NB4 (cell line): ENCODE results near the gene PPFIBP2.

ENCODE experiments used
- DNase-seq: peaks from one replicate; pipeline ENCODE4 v3.0.0; 2010; ENCODE audit warnings: low read depth
- H3K4me3 ChIP-seq: one replicate; pipeline ENCODE4 v1.5.1; 2011; ENCODE audit warnings: mild to moderate bottlenecking, low read depth, low read length, moderate library complexity
- MYC ChIP-seq: IDR thresholded peaks from 2 replicates; pipeline ENCODE4 v1.6.1; 2011; ENCODE audit warnings: low read depth, low read length
- POLR2A ChIP-seq: IDR thresholded peaks from 2 replicates; pipeline ENCODE4 v1.6.1; 2011; ENCODE audit warnings: mild to moderate bottlenecking; ENCODE audit not compliant: insufficient read length; ENCODE audit errors: extremely low read depth
- TF ChIP-seq, protein P1 (sequence below): IDR thresholded peaks from 2 replicates; pipeline ENCODE4 v1.6.1; 2011; ENCODE audit warnings: low read depth, low read length
- TF ChIP-seq, protein P2 (sequence below): IDR thresholded peaks from one replicate; pipeline ENCODE4 v1.5.1; 2012; ENCODE audit warnings: low read depth, low read length

Gene PPFIBP2

DNA sequence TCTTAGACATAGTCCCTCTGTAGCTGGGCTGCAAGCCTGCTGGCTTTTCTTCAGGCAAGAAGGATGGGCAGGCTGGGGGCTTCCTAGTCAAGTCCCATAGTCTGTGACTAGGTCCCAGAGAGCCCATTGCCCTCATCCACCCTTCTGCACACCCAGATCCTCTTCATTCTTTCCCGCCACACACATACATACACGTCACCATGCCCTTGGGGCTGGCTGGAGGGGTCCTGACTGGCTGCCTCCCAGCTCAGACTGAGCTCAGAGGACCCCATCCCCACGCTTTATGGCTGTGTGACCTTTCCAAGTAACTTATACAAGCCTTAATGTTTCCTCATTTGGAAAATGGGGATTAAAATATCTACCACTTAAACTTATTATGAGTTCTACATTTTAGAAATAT, 13.5 kb upstream of the PPFIBP2 start:
- DNase-seq: no peak
- TF ChIP-seq, protein P1, sequence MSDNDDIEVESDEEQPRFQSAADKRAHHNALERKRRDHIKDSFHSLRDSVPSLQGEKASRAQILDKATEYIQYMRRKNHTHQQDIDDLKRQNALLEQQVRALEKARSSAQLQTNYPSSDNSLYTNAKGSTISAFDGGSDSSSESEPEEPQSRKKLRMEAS: no peak
- TF ChIP-seq MYC (no peak), POLR2A (no peak)
- TF ChIP-seq, protein P2, sequence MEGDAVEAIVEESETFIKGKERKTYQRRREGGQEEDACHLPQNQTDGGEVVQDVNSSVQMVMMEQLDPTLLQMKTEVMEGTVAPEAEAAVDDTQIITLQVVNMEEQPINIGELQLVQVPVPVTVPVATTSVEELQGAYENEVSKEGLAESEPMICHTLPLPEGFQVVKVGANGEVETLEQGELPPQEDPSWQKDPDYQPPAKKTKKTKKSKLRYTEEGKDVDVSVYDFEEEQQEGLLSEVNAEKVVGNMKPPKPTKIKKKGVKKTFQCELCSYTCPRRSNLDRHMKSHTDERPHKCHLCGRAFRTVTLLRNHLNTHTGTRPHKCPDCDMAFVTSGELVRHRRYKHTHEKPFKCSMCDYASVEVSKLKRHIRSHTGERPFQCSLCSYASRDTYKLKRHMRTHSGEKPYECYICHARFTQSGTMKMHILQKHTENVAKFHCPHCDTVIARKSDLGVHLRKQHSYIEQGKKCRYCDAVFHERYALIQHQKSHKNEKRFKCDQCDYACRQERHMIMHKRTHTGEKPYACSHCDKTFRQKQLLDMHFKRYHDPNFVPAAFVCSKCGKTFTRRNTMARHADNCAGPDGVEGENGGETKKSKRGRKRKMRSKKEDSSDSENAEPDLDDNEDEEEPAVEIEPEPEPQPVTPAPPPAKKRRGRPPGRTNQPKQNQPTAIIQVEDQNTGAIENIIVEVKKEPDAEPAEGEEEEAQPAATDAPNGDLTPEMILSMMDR: no peak
- H3K4me3 ChIP-seq: no peak overlapping the region

DNA sequence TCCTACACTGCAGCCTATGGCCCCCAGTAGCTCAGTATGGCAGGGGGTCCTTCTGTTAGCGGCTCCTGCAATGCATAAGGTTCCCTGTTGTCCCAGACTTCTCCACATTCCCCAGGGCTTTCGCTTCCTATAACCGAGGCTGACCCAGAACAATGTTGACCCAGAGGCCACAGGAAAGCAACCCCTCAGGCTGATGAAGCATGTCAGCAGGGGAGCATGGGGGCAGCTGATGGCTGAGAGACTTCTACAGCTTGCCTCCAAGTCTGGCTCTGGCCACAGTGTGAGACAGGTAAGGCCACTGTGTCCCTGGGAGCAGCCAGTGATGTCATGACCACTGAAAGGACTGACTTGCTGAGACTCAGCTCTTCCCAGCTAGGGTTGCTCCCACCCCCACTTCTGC, 12.5 kb upstream of the PPFIBP2 start:
- no peak for DNase-seq
- no peak overlapping the region for H3K4me3 ChIP-seq
- TF ChIP-seq MYC: no peak
- no peak for TF ChIP-seq POLR2A
- TF ChIP-seq, protein P2: no peak
- TF ChIP-seq, protein P1: no peak

DNA sequence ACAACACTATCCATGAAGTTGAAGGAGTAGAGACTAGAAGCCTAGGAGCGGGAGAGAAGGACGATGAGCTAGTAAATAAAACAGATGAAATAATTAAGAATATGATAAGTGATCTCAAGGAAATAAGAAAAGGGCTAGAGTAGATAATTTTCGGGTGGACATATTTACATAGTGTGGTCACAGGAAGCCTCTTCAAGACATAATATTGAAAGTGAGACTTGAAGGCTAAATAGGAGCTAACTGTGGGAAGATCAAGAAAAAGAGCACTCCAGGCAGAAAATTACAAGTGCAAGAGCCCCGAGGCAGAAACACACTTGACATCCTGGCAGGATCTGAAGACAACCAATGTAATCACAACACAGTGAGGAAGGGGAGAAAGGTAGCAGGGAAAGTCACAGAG, 11.9 kb upstream of the PPFIBP2 start:
- no peak for DNase-seq
- H3K4me3 ChIP-seq: no peak overlapping the region
- TF ChIP-seq, protein P2: no peak
- TF ChIP-seq MYC (no peak), POLR2A (no peak)
- TF ChIP-seq, protein P1: no peak

DNA sequence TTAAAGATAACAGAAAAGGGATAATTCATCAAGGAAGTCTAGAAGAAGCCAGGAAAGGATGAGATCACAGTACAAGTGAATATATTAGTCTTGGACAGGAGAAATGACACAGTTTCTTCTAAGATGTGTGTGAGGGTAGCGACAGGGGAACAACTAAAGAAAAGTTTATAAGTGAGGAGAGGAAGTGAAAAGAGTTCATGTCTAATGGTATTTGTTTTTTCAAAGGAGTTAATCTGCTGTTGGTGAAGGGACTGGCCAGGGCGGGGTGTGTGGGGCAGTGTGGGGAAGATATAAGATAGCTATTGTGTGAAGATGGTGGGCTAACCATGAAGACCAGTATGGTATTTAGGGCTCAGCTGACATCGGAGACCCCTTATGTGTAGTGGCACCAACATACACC, 7.6 kb upstream of the PPFIBP2 start:
- DNase-seq: no peak
- TF ChIP-seq POLR2A (no peak), MYC (no peak)
- TF ChIP-seq, protein P1: no peak
- TF ChIP-seq, protein P2: no peak
- H3K4me3 ChIP-seq: no peak overlapping the region

DNA sequence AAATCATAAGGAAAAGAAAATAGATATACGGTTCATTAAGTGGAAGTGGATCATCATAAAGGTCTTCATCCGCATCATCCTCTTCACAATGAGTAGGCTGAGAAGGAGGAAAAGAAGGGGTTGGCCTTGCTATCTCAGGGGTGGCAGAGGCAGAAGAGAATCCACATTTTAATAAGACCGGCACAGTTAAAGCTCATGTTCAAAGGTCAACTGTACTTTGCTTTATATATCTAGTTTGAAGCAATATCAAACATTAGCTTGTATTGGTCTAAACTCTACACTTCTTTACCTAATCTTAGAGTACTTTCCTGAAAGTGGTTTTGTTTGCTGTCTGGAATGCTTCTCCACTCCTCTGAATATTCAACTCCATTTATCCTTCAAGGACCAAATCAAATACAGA, 5.7 kb upstream of the PPFIBP2 start:
- H3K4me3 ChIP-seq: no peak overlapping the region
- DNase-seq: no peak
- no peak for TF ChIP-seq POLR2A
- TF ChIP-seq, protein P1: no peak
- no peak for TF ChIP-seq MYC
- TF ChIP-seq, protein P2: no peak

DNA sequence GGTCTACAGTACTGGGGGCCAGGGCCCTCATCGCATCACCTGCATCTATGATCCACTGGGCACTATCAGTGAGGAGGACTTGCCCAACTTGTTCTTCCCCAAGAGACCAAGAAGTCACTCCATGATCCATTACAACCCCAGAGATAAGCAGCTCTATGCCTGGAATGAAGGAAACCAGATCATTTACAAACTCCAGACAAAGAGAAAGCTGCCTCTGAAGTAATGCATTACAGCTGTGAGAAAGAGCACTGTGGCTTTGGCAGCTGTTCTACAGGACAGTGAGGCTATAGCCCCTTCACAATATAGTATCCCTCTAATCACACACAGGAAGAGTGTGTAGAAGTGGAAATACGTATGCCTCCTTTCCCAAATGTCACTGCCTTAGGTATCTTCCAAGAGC, 3.8 kb upstream of the PPFIBP2 start:
- TF ChIP-seq, protein P2: no peak
- TF ChIP-seq, protein P1: no peak
- TF ChIP-seq POLR2A (no peak), MYC (no peak)
- DNase-seq: no peak
- H3K4me3 ChIP-seq: no peak overlapping the region
